HG02943 (cell line): ENCODE results near the gene FNBP1L.
"Not testable (repeated sequence)": the region's sequence is repeated elsewhere in the genome, so short reads cannot be mapped to it uniquely, and the experiment has no call there.

Experiments used
- ATAC-seq: cut with Tn5 transposase; IDR thresholded peaks from one replicate; pipeline ENCODE4 v1.9.1; 2021; ENCODE audit warnings: mild to moderate bottlenecking, low read depth, moderate library complexity; ENCODE audit not compliant: unreplicated experiment

FNBP1L gene

DNA sequence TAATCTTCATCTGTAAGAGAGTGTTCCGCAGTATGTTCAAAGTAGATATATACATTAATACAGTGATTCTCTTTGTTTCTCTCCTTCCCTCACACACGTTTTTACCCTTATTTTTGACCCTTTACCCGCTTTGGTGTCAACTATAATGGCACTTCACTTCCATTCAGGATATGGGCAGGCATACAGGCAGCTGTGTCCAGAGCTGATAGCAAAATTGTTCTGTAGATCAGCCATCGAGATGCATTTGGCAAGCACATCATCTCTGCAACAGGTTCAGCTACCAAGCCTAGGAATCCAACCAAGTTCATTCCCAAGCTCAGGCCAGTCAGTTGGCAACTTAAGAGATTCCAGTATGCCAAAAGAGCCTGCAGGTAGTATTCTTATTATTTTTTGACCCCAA lies 74.8 kb downstream of the FNBP1L start:
- no peak for ATAC-seq

- no peak for ATAC-seq
Observed at GRCh38 chr1:93525431-93525830, 77.5 kb downstream of the FNBP1L start.

DNA sequence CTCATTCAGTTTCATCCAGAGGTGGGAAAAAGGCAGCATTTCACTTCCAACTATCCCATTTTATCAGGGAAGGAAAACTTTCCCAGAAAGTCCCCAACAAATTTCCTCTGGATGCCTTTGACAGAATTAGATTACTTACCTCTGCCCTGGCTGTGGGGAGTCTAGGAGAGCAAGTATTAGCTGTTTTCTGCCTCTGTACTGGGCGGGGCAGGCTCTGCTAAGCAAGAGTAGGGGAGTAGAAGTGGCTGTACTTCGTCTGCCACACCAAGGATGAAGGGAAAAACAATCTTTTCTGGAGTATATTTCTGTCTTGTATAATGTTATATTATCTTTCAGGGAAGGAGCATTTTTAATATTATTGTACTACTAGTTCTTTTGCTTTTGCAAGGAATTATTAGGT lies 78.5 kb downstream of the FNBP1L start:
- ATAC-seq = no peak

- ATAC-seq = no peak
Observed at GRCh38 chr1:93528412-93528811, 80.5 kb downstream of the FNBP1L start.

DNA sequence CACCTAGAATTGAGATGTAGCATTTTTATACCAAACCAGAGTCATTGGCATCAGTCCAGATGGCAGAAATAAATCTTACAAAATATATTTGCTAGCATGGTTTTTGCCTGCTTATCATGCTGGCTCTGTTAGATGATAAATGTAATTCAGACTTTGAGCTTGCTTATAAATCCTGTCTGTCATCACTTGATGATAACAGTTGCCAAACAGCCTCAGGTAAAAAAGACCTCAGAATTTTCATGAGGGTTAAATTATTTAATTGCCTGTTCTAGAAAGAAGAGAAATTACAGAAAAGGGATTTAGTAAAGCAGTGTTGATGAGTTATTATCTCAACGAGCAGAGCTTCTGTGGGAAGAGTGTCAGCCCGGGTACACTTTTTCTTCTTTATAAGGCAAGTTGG lies 83.3 kb downstream of the FNBP1L start:
- ATAC-seq = no peak

DNA sequence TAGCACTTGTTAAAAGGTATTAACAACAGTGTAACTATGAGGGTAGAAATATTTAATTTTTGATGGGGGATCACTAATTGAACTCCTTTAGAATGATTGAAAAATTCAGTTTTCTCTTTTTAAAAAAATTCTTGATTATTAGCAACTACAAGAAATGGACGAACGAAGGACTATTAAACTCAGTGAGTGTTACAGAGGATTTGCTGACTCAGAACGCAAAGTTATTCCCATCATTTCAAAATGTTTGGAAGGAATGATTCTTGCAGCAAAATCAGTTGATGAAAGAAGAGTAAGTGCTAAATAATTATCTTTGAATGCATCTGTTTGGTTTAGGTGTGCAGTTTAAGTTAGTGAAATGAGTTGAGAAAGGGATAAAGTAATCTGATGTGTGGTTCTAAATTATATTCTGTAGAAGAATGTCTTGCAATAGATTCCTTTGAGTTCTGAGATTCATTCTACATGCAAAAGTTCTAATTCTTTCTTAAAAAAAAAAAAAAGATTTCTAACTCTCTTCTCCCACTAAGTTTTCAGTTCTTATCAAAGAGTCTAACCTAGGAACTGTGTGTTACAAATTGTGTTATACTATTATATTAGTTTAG lies 85.0 kb downstream of the FNBP1L start:
- no peak for ATAC-seq

- no peak for ATAC-seq
Observed at GRCh38 chr1:93533677-93534076, 85.8 kb downstream of the FNBP1L start.

GRCh38 chr1:93537396-93537795 lies 89.5 kb downstream of the FNBP1L start:
- ATAC-seq = no peak

GRCh38 chr1:93537924-93538323 lies 90.0 kb downstream of the FNBP1L start:
- ATAC-seq = no peak

DNA sequence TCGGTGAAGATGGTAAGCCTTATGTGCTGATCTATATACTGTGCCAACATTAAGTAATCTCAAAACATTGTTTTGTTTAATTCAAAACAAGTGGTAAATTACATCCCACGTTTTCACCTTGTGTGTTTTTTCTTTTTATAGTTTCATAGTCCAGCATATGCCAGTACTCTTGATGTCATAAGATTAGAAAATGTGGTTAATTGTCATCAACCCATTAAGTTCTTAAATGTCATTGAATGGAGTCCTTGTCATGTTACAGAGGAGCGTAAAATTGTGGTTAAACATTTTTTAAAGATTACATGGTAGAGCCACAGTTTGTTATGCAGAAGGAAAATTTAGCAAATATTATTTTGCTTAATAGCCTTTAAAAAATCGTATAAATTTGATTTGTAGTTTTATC lies 93.1 kb downstream of the FNBP1L start:
- no peak for ATAC-seq

DNA sequence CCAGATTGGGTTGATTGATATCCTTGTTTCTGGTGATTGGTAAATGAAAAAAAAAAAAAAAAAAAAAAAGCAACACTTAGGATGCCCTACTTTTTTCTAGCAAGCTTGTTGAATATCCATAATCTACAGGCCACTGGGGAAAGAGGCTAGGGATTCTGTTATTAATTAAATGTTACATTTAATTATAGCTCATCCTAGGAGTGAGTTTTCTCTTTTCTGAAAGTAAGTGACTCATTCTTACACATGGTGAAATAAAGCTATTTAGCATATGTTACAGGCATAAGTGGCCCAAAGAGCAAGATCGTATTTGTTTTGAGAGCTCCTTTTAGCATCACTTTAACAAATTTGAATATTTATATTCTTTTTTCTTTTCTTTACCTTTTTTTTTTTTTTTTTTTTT lies 94.5 kb downstream of the FNBP1L start:
- no peak for ATAC-seq

GRCh38 chr1:93546162-93546863 lies 98.4 kb downstream of the FNBP1L start:
- no peak for ATAC-seq

GRCh38 chr1:93549131-93549530 lies 101.2 kb downstream of the FNBP1L start:
- ATAC-seq = no peak

DNA sequence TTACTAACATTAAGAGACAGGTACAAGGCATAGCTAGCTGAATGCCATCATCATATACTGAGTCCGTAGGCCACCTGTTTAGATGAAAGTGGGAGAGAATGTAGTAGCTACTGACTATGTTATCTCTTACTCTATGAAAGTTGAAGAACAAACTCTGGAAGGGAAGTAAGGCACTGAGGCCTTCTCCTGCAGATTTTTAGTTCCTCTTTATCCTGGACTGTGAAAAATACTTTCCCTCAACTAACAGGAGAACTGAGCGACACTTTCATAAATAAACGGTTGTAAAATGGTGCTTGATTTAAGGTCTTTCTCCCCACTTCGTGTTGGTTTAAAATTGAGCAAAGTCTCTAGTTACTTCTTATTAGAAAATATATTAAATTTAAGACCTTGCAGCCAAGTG lies 101.9 kb downstream of the FNBP1L start:
- ATAC-seq = no peak

DNA sequence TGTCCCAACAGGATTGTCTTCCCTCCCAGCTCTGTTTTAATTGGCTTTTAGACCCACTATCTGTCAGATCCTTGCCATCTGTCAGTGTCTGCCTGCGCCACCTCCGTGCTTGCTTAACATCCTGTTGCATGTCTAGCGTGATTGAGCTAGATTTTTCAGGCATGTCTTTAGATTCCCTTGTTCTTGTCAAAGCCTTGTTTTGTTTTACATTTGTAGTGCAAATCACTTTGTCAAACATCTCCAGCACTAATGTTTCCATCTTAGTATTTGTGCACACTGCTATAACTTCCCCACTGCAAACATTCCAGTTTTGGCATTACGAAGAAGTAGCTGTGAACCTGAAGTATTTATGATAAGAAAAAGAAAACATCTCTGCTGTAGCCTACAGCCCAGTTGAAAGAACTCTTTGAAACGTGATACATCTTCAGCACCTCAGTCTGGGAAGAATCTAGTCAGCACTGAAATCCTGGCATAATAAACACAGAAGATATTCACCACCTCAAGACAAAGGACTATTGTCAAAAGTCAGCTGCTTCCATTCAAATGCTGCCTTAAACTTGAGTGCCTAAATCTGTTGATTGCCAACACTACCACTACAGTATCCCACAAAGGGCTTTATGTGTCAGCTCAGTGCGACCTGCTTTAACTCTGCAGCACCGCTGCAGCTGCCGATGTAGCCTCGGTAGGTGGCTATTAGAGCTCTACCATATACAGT lies 105.0 kb downstream of the FNBP1L start:
- ATAC-seq = no peak

GRCh38 chr1:93553886-93554490 lies 106.1 kb downstream of the FNBP1L start:
- not testable (repeated sequence) for ATAC-seq

DNA sequence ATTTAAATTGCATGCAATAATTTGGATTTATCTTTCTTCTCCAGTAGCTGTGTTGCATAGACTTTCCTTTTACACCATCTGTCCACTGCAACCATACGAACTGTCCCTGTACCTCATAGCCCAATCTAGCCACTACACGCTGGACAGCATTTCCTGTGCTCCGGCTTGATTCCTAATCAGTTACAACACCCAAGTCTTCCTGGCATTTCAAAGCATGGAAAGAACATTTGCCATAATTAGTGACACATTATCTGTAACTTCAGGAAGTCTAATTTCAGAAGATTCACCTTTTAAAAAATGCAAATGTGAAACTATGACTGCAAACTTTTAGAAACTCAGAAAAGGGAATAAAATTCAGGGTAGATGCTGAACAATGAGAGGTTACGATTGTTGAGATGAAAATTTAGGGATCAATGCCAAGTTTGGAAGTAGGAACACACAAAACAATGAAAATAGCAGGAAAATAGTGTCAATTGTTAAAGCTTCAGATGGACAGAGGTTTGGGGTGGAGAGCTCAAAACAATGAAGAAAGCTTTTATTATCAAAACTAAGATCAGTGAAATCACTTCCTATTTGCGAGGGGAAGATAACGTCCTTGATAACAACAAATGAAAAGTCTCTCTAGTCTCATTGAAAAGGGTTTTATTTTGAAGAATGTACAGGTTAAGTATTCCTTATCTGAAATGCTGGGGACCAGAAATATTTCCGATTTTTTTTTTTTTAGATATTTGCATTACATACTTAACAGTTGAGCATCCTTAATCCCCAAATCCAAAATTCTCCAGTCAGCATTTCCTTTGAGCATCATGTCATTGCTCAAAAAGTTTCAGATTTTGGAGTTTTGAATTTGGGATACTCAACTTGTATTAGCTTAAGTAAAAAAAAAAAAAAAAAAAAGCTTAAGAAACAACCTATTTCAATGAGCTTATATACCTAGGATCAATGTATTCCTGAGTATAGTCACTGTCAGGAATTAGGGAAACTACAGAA lies 107.3 kb downstream of the FNBP1L start:
- no peak for ATAC-seq

DNA sequence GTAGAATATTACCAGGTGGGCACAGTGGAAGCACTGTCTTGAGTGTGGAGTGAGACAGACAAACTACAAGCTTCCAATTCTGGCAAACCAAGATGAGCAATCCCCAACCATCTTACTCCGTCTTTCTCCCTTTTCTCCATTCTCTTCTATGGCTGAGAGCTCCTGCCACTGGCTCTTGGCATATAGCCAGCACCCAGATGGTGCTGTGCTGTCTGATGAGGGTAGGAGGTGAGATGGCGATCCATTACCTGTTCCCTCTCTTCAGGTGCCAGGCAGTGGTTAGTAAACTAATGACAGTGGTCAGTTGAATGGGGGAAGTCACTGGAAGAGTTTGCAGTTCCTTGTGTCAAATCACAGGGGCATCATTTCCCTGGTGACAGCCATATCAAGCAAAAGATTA lies 108.4 kb downstream of the FNBP1L start:
- ATAC-seq = no peak

- ATAC-seq = no peak
Observed at GRCh38 chr1:93559045-93559444, 111.1 kb downstream of the FNBP1L start.

DNA sequence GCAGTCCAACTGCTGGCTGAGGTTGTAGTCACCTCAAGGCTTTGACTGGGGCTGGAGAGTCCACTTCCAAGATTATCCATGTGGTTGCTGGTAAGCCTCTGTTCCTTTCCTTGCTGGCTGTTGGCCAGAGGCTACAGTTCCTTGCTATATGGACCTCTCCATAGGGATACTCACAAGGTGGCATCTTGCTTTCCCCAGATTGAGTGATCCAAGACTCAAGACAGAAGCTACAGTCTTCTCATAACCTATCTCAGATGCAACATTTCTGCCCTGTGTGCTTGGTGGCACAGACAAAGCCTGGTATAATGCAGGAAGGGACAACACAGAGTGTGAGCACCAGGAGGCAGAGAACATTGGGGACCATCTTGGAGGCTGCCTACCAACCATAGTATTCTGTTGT lies 111.8 kb downstream of the FNBP1L start:
- ATAC-seq = no peak
